NCI-H2107 (cell line): ENCODE measurements around the gene UBE4B.

Source experiments
- DNase-seq: peaks from one replicate; lab custom pipeline; 2025; lab: John Stamatoyannopoulos, UW

Gene UBE4B

GRCh38 chr1:10042746-10043145, 10.0 kb downstream of the UBE4B start:
- no peak for DNase-seq

GRCh38 chr1:10045480-10046355, 13.0 kb downstream of the UBE4B start:
- no peak for DNase-seq

GRCh38 chr1:10046356-10047085, 13.8 kb downstream of the UBE4B start:
- DNase-seq = no peak

- no peak for DNase-seq
These were observed 15.8 kb downstream of the UBE4B start for GRCh38 chr1:10048601-10049000.

GRCh38 chr1:10050611-10051010, 17.9 kb downstream of the UBE4B start:
- DNase-seq = no peak

- no peak for DNase-seq
These were observed 18.9 kb downstream of the UBE4B start for GRCh38 chr1:10051656-10052055.

GRCh38 chr1:10052347-10052746, 19.6 kb downstream of the UBE4B start:
- no peak for DNase-seq

GRCh38 chr1:10054465-10054864, 21.7 kb downstream of the UBE4B start:
- DNase-seq = no peak

GRCh38 chr1:10056599-10056987, 23.8 kb downstream of the UBE4B start:
- no peak for DNase-seq

- DNase-seq = no peak
These were observed 24.6 kb downstream of the UBE4B start for GRCh38 chr1:10057343-10057742.

- DNase-seq = no peak
These were observed 25.0 kb downstream of the UBE4B start for GRCh38 chr1:10057796-10058195.

GRCh38 chr1:10059342-10059718, 26.6 kb downstream of the UBE4B start:
- DNase-seq = peak; percentile 2

GRCh38 chr1:10060311-10061100, 27.7 kb downstream of the UBE4B start:
- DNase-seq = no peak

GRCh38 chr1:10061276-10061675, 28.5 kb downstream of the UBE4B start:
- DNase-seq = no peak

- no peak for DNase-seq
These were observed 31.1 kb downstream of the UBE4B start for GRCh38 chr1:10063878-10064277.

- DNase-seq = no peak
These were observed 31.9 kb downstream of the UBE4B start for GRCh38 chr1:10064416-10065343.

GRCh38 chr1:10065344-10065685, 32.6 kb downstream of the UBE4B start:
- DNase-seq = no peak

- no peak for DNase-seq
These were observed 33.0 kb downstream of the UBE4B start for GRCh38 chr1:10065760-10066159.

- no peak for DNase-seq
These were observed 36.0 kb downstream of the UBE4B start for GRCh38 chr1:10068605-10069294.

- no peak for DNase-seq
These were observed 37.4 kb downstream of the UBE4B start for GRCh38 chr1:10070206-10070605.

GRCh38 chr1:10071640-10072039, 38.9 kb downstream of the UBE4B start:
- no peak for DNase-seq
